C1 segment of cervical spinal cord (tissue), 14 donors: ENCODE results near the gene MFAP4.

Experiments
- DNase-seq, 14 donors: peaks; one replicate each; lab custom pipeline; 2025; lab: John Stamatoyannopoulos, UW

The MFAP4 gene

DNA sequence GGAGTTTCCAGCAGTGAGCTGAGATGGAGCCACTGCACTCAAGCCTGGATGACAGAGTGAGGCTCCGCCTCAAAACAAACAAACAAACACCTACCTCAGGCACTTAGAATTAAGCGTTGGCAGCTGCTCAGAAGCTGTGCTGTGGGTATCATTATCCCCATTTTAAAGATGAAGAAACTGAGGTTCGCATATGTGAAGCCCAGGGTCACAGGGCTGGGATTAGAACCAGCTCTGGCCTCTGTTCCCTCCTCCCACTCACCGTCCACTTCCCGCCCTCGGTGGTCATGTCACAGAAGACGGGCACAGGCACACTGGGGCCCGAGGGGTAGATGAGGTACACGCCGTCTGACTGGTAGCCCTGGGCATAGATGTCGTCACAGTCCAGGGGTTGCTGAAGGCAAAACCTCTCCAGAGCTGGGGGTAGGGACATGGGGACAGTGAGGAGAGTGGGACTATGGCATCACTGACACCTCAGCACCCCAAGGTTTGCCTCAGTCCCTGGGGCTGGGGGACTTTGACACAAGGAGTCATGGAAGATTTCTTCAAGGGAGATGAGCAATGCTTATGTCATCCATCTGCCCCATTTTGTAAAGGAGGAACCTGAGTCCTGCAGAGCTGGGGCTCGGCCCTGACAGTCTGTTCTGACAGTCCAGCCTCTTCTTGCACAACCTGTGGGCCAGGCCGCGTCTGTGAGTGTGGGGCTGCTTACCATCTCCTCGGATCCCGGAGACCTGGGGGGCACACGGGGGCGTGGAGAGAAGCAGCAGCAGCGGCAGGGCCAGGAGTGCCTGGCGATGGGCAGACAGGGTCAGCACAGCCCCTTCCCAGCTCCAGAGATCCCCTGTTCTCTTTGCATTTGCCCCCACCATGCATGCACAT lies 700 bp downstream of the MFAP4 start:
- DNase-seq: peak in 1 of 14 donors; percentile 36

- no peak for DNase-seq
Measured at GRCh38 chr17:19385521-19385983, 1.4 kb downstream of the MFAP4 start.

GRCh38 chr17:19384723-19385391 lies 2.1 kb downstream of the MFAP4 start:
- DNase-seq: peak in 11 of 14 donors; percentile 39 to 80 (median 71)

DNA sequence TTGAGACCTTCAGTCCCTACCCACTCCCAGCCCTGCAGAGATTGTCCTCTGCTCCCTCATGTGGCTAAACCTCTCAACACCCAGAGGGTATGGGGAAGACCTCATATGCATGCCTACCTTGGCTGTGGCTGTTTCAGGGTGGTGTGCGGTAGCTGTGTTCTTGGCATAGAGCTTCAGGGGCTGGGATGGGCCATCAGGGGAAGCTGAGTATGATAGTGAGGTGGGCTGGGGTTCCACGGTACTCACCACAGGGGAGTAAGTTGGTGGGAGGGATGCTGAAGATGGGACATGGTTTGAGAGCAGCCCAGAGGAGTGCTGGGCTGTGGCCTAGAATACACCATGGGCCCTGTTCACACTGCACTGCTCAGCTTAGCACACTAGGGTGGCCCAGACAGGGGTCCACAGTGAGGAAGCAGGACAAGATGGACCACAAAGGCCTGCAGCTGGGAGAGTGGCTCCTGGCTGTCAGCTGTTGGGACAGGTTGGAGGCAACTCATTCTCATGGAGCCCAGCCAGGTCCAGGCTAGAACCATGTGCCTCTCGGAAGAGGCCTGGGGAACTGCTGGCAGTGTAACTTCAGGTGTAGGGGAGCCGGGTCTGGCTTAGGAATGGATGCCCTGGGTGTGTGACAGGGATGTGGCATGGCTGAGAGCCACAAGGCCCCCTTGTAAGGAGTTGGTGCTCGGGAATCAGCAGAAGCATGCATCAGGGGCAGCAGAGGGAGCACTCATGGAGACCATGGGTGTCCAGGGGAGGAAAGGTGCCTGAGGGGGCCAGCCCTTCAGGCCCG lies 3.1 kb downstream of the MFAP4 start:
- DNase-seq: no peak

GRCh38 chr17:19382531-19383444 lies 4.2 kb downstream of the MFAP4 start:
- no peak for DNase-seq

DNA sequence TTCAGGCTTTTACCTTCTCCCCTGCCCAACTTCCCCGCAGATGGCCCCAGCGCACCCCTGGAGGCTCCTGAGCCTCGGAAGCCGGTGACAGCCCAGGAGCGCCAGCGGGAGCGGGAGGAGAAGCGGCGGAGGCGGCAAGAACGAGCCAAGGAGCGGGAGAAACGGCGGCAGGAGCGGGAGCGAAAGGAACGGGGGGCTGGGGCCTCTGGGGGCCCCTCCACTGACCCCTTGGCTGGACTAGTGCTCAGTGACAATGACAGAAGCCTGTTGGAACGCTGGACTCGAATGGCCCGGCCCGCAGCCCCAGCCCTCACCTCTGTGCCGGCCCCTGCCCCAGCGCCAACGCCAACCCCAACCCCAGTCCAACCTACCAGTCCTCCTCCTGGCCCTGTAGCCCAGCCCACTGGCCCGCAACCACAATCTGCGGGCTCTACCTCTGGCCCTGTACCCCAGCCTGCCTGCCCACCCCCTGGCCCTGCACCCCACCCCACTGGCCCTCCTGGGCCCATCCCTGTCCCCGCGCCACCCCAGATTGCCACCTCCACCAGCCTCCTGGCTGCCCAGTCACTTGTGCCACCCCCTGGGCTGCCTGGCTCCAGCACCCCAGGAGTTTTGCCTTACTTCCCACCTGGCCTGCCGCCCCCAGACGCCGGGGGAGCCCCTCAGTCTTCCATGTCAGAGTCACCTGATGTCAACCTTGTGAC lies 5.1 kb downstream of the MFAP4 start:
- no peak for DNase-seq

GRCh38 chr17:19381361-19381740 lies 5.6 kb downstream of the MFAP4 start:
- no peak for DNase-seq

- DNase-seq: no peak
Measured at GRCh38 chr17:19380481-19381301, 6.3 kb downstream of the MFAP4 start.

DNA sequence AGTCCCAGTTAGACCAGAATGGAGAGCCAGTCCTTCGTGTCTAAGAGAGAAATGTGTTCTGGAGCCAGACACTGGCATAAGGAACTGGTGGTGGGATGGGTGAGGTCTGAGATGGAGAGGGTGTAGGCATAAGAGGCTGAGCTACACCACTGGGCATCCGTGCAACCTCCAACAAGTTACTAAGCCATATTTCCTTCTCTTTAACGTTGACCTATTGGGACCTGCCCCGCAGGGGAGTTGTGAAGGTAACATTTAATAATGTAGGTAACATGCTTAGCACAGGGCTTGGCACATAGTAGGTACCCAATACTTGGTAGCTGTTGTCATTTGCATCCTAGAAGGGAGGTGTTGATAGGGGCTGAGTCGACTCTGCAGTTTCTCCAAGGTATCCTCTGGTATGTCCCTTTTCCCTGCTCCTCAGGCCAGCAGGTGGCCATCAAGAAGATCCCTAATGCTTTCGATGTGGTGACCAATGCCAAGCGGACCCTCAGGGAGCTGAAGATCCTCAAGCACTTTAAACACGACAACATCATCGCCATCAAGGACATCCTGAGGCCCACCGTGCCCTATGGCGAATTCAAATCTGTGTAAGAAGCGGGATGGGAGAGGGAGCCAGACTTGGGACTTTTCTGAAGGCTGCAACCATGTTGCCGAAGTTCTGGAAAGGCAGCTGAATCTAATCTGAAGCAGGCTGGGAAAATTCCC lies 7.5 kb downstream of the MFAP4 start:
- no peak for DNase-seq

GRCh38 chr17:19378416-19379360 lies 8.3 kb downstream of the MFAP4 start, which contains the start of gene MAPK7:
TSS of gene MAPK7 (plus strand) at chr17:19378498. CDS start at chr17:19378901, 403 bp downstream.
- DNase-seq: peak in 2 of 14 donors; percentile 50 to 58

DNA sequence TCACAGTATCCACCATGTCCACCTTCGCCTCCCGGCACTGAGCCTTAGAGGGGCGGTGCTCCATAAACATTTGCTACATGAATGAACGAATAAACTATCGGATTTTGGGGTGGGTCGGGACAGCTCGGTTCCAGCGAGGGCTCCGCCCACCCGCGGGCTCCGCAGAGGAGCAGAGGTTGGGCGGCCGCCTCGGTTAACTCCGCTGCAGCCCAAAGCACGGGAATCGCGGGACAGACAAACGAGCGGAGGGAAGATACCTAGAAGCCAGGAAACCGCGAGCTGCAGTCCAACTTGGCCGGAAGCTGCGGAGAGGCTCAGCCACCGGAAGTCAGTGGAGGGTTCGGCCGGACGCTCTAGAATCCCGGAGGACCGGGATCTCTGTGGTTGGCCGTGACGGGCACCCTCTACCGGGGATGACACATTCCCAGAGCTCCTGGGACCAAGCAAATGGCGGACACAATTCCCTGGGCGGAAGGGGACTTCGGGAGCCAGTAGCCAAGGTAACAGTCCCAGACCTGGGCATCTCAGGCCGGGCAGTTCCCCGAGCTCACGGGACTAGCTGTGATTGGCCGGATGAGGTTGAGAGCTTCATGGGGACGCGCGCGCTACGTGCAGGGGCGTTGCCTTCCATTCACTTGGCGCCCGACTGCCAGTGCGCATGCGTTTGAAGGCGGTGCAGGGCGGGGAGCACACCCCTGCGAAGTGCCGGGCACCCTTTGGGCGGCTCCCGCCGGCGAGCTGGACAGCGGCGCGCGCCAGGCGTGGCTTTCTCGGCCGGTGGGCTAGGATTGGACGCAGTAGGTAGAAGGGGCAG lies 9.2 kb downstream of the MFAP4 start:
- DNase-seq: peak; percentile 86 to 100 (median 99)

DNA sequence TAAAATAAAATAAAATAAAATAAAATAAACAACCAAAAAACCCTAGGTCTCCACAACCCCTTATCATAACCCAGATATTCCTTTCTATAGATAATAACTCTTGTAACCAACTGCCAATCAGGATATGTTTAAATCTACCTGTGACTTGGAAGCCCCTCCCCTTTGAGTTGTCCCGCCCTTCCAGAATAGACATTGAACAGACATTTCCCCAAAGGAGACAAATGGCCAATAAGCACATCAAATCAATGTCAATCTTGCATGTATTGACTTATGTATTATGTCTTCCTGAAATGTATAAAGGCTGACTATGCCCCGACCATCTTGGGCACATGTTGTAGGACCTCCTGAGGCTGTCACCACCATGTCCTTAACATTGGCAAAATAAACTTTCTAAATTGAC lies 10.2 kb downstream of the MFAP4 start:
- DNase-seq: no peak

GRCh38 chr17:19375732-19376131 lies 11.3 kb downstream of the MFAP4 start:
- no peak for DNase-seq

DNA sequence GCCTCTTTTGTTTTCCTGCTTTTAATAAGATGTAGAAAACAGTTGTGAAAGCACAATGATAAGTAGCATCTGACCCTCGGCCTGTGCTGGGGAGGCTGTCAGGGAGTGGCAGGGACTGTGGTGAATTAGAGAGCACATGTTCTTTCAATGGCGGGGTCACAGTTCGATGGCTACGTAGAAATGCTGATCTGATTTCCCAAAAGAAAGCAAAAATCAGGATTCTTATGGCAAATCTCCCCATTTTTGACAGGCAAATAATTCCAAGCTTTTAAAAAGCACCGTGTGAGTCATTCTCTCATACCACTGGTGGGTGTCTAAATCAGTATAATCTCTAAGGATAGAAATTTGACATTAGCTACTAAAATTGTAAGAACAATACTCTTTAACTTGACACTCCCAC lies 12.9 kb downstream of the MFAP4 start:
- no peak for DNase-seq

DNA sequence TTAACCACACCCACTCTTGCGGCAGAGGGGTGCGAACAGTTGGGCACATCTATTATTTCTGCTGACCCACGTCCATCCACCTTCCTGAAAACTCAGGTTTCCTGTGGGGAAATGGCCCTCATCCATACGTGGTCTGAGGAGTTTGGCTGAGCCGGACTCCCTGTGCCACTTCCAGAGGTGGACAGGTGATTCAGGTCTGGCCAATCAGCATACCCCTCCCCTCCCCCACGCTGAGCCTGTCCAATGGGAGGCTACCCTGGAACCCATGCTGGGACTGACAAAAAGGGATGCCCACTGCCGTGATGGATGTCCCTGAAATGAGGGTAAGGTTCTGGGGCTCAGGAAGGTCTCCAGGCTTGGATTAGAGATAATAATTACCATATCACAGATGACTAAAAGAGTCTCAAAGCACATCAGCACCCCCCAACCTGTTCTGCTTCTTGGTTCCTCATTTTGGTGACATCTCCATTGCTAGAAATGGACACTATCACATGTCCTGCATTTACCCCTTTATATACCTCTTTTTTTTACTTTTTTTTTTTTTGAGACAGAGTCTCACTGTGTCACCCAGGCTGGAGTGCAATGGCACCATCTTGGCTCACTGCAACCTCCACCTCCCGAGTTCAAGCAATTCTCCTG lies 14.0 kb downstream of the MFAP4 start:
- no peak for DNase-seq

DNA sequence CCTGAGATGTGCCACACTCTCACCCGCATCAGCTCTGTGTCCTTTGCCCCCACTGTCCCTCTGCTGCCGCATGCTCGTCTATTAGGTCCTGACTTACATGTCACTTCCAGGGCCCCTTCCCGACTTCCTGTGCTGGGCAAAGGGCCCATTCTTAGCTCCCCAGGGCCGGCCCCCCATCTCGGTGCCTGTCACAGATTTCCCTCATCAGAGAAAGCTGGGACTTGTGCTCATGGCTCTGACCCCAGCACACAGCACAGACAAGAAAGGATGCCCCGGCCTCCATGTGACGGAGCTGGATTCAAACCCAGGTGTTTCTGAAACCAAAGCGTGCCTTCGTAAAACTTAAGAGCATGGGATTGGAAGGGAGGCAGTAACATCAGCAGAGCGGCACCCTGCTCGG lies 14.6 kb downstream of the MFAP4 start:
- DNase-seq: no peak
